Neural cell (in vitro differentiated cells): ENCODE results near the gene MRPS24. TPM values are rescaled to one million over a fixed set of nuclear protein-coding genes. Genes with fewer than 3 reads are reported as not detected.
"Not testable (repeated sequence)": the region's sequence is repeated elsewhere in the genome, so short reads cannot be mapped to it uniquely, and the experiment has no call there.

Experiments
- H2AFZ ChIP-seq: fragments of 200-600, 300-800 bp; sonication (generic), shearing (Covaris generic); 2 replicates; pipeline ENCODE4 v1.6.0; 2014; ENCODE audit warnings: low read depth, mild to moderate bottlenecking, antibody characterized with exemption, low read length, moderate library complexity
- H3F3A ChIP-seq: fragments of 200-600 bp; shearing (Covaris generic); 2 replicates; pipeline ENCODE4 v1.6.1; 2016; ENCODE audit warnings: mild to moderate bottlenecking, moderate library complexity, mixed read lengths, antibody characterized with exemption, low read length; ENCODE audit not compliant: insufficient read depth, poor library complexity, severe bottlenecking
- H3K27ac ChIP-seq: fragments of 200-600, 300-800 bp; sonication (generic), shearing (Covaris generic); 2 replicates; pipeline ENCODE4 v1.5.1; 2014; ENCODE audit warnings: mild to moderate bottlenecking, low read length, moderate library complexity
- H3K27me3 ChIP-seq: fragments of 300-800, 200-600 bp; sonication (generic), shearing (Covaris generic); 2 replicates; pipeline ENCODE4 v1.6.0; 2014; ENCODE audit warnings: mild to moderate bottlenecking, low read depth, low read length, moderate library complexity; ENCODE audit not compliant: insufficient read depth
- H3K36me3 ChIP-seq: fragments of 300-800, 200-600 bp; sonication (generic), shearing (Covaris generic); 2 replicates; pipeline ENCODE4 v1.5.1; 2014; ENCODE audit warnings: mild to moderate bottlenecking, antibody characterized with exemption, low read length, moderate library complexity; ENCODE audit not compliant: insufficient read depth
- H3K4me2 ChIP-seq: fragments of 300-800, 200-600 bp; sonication (generic), shearing (Covaris generic); 2 replicates; pipeline ENCODE4 v1.6.0; 2014; ENCODE audit warnings: mild to moderate bottlenecking, low read length
- H3K4me3 ChIP-seq: fragments of 300-800, 200-600 bp; sonication (generic), shearing (Covaris generic); 2 replicates; pipeline ENCODE4 v1.5.1; 2014; ENCODE audit warnings: mild to moderate bottlenecking, low read length, moderate library complexity
- H3K79me2 ChIP-seq: fragments of 200-600 bp; shearing (Covaris generic); replicated peaks from 2 replicates; pipeline ENCODE4 v1.6.0; 2014; ENCODE audit warnings: mild to moderate bottlenecking, low read length, moderate library complexity; ENCODE audit not compliant: insufficient read depth
- H3K9ac ChIP-seq: fragments of 300-800, 200-600 bp; sonication (generic), shearing (Covaris generic); 2 replicates; pipeline ENCODE4 v1.6.1; 2016; ENCODE audit warnings: mild to moderate bottlenecking, low read length, mixed read lengths
- H3K9me2 ChIP-seq: fragments of 200-600 bp; shearing (Covaris generic); 2 replicates; pipeline ENCODE4 v1.6.1; 2016; ENCODE audit warnings: mild to moderate bottlenecking, low read length, mixed read lengths; ENCODE audit not compliant: insufficient read depth
- H3K9me3 ChIP-seq: fragments of 200-600, 300-800 bp; sonication (generic), shearing (Covaris generic); 2 replicates; pipeline ENCODE4 v1.6.1; 2016; ENCODE audit warnings: mild to moderate bottlenecking, mixed run types, low read length, moderate library complexity, mixed read lengths
- H4K20me1 ChIP-seq: fragments of 200-600 bp; shearing (Covaris generic); 2 replicates; pipeline ENCODE4 v1.6.1; 2016; ENCODE audit warnings: mild to moderate bottlenecking, mixed run types; ENCODE audit not compliant: insufficient read depth
- EP300 ChIP-seq: fragments of 450-650 bp; conservative IDR thresholded peaks from 2 replicates; pipeline ENCODE4 v1.6.1; 2014; ENCODE audit warnings: antibody characterized with exemption, mild to moderate bottlenecking, moderate library complexity; ENCODE audit not compliant: poor library complexity, severe bottlenecking
- EZH2 ChIP-seq: fragments of 200-600, 300-800 bp; shearing (Covaris generic), sonication (generic); IDR thresholded peaks from 2 replicates; pipeline ENCODE4 v1.6.1; 2014; ENCODE audit warnings: antibody characterized with exemption, low read length, borderline replicate concordance, mild to moderate bottlenecking; ENCODE audit not compliant: insufficient read depth, poor library complexity, severe bottlenecking
- MXI1 ChIP-seq: fragments of 450-650 bp; conservative IDR thresholded peaks from 2 replicates; pipeline ENCODE4 v1.6.1; 2014; ENCODE audit warnings: antibody characterized with exemption, mild to moderate bottlenecking; ENCODE audit not compliant: poor library complexity, severe bottlenecking
- POLR2AphosphoS5 ChIP-seq: IDR thresholded peaks from 2 replicates; pipeline ENCODE4 v1.6.1; 2012
- RAD21 ChIP-seq: fragments of 450-650 bp; conservative IDR thresholded peaks from 2 replicates; pipeline ENCODE4 v1.6.1; 2014; ENCODE audit warnings: antibody characterized with exemption, mild to moderate bottlenecking, moderate library complexity
- SMC3 ChIP-seq: fragments of 450-650 bp; conservative IDR thresholded peaks from 2 replicates; pipeline ENCODE4 v1.6.1; 2014; ENCODE audit warnings: antibody characterized with exemption, mild to moderate bottlenecking, moderate library complexity; ENCODE audit not compliant: poor library complexity
- TAF1 ChIP-seq: IDR thresholded peaks from 2 replicates; pipeline ENCODE4 v1.6.1; 2012; ENCODE audit warnings: low read depth
- polyA plus RNA-seq: library from polyadenylated mRNA; depleted of rRNA; stranded (reverse); fragments of >200 nt; gene quantifications from 2 replicates; pipeline ENCODE4 v1.2.3, GENCODE V29; 2014
- TF ChIP-seq, protein P1 (sequence below): IDR thresholded peaks from 2 replicates; pipeline ENCODE4 v1.6.1; 2012; ENCODE audit warnings: borderline replicate concordance
- TF ChIP-seq, protein P2 (sequence below): fragments of 450-650 bp; IDR thresholded peaks from 2 replicates; pipeline ENCODE4 v1.5.1; 2014; ENCODE audit warnings: antibody characterized with exemption, mild to moderate bottlenecking, moderate library complexity; ENCODE audit not compliant: poor library complexity, severe bottlenecking

MRPS24 gene
- polyA plus RNA-seq, 1 donor from 2014 or later: 132 TPM

DNA sequence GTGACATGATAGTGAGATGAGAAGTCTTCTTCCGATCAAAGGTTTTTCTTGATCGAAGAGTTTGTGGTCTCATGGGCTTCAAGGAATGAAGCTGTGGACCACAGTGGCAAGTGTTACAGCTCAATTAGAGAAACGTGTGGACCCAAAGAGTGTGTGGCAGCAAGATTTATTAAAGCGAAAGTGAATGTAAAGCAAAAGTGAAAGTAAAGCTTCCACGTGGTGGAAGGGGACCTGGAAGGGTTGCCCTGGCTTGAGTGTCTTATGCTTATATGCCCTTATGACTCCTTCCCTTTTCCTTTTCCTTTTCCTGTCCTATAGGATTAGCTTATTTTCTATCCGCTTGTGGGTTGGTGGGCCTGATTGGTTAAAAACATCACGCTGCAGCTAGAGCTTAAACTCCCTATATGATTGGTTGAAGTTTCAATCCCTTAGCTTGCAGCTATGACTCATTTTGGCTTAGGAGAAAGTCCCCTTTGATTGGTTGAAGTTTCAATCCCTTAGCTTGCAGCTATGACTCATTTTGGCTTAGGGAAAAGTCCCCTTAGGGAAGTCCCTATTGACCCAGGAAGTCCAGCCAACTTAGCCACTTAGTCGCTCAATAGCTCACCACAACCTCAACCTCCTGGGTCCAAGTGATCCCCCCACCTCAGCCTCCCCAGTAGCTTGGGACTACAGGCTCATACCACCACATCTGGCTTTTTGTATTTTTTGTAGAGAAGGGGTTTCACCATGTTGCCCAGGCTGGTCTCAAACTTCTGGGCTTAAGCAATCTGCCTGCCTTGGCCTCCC lies 34.7 kb downstream of the MRPS24 start:
- Histone ChIP-seq H3K79me2 (no peaks in the 10 kb centered on the region), H3K36me3 (no peaks in the 10 kb centered on the region), H3K9me3 (no peaks in the 10 kb centered on the region), H2AFZ (no peak overlapping the region), H3K9me2 (no peaks in the 10 kb centered on the region), H3K27ac (no peak overlapping the region), H4K20me1 (no peaks in the 10 kb centered on the region), H3K9ac (no peak overlapping the region), H3K4me3 (no peak overlapping the region), H3K27me3 (no peaks in the 10 kb centered on the region), H3F3A (no peaks in the 10 kb centered on the region), H3K4me2 (no peak overlapping the region)
- TF ChIP-seq, protein P1, sequence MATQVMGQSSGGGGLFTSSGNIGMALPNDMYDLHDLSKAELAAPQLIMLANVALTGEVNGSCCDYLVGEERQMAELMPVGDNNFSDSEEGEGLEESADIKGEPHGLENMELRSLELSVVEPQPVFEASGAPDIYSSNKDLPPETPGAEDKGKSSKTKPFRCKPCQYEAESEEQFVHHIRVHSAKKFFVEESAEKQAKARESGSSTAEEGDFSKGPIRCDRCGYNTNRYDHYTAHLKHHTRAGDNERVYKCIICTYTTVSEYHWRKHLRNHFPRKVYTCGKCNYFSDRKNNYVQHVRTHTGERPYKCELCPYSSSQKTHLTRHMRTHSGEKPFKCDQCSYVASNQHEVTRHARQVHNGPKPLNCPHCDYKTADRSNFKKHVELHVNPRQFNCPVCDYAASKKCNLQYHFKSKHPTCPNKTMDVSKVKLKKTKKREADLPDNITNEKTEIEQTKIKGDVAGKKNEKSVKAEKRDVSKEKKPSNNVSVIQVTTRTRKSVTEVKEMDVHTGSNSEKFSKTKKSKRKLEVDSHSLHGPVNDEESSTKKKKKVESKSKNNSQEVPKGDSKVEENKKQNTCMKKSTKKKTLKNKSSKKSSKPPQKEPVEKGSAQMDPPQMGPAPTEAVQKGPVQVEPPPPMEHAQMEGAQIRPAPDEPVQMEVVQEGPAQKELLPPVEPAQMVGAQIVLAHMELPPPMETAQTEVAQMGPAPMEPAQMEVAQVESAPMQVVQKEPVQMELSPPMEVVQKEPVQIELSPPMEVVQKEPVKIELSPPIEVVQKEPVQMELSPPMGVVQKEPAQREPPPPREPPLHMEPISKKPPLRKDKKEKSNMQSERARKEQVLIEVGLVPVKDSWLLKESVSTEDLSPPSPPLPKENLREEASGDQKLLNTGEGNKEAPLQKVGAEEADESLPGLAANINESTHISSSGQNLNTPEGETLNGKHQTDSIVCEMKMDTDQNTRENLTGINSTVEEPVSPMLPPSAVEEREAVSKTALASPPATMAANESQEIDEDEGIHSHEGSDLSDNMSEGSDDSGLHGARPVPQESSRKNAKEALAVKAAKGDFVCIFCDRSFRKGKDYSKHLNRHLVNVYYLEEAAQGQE: no peak
- TF ChIP-seq EP300 (no peak), RAD21 (no peak), POLR2AphosphoS5 (no peak), SMC3 (no peak), EZH2 (no peak), MXI1 (no peak), TAF1 (no peak)
- TF ChIP-seq, protein P2, sequence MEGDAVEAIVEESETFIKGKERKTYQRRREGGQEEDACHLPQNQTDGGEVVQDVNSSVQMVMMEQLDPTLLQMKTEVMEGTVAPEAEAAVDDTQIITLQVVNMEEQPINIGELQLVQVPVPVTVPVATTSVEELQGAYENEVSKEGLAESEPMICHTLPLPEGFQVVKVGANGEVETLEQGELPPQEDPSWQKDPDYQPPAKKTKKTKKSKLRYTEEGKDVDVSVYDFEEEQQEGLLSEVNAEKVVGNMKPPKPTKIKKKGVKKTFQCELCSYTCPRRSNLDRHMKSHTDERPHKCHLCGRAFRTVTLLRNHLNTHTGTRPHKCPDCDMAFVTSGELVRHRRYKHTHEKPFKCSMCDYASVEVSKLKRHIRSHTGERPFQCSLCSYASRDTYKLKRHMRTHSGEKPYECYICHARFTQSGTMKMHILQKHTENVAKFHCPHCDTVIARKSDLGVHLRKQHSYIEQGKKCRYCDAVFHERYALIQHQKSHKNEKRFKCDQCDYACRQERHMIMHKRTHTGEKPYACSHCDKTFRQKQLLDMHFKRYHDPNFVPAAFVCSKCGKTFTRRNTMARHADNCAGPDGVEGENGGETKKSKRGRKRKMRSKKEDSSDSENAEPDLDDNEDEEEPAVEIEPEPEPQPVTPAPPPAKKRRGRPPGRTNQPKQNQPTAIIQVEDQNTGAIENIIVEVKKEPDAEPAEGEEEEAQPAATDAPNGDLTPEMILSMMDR: no peak

DNA sequence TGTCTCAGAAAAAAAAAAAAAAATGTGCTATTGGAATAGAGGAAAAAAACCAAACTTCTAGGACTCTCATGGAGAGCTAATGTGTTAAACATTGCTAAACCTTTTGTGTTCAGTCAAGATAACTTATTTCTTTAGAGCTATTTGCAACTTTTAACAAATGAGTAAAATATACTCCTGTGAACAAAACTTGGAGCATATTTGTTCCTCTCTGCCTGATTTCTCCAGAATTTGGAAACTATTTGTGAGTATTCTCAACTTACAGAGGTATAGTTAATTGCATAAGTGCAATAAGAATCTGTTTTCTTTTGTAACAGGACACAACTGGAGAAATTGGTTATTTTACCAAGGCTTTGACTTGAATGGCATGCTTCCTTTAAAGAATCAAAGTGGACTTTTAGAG lies 38.4 kb downstream of the MRPS24 start:
- not testable (repeated sequence) for H3K27me3 ChIP-seq, H2AFZ ChIP-seq, H3K4me3 ChIP-seq, H4K20me1 ChIP-seq, H3K9me3 ChIP-seq, H3F3A ChIP-seq, H3K36me3 ChIP-seq, H3K27ac ChIP-seq, H3K9me2 ChIP-seq, H3K4me2 ChIP-seq, H3K9ac ChIP-seq, H3K79me2 ChIP-seq

DNA sequence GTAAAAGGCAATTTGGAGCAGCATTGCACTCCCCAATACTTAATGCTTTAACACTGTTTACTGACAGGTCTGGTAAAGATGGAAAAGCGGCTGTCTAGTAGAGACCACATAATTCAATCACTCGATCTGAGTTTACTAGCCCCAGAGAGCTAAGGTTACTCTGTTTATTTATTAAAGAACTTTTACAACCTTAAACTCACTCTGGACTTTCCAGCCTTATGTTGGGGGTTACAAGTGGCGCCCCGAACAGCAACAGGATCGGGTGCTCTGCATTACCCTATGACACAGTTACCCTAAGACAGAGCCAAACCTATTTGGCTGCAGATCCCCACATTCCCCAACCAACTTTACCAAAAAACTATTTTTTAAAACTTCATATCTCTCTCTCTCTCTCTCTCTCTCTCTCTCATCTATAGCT lies 43.9 kb downstream of the MRPS24 start:
- no peaks in the 10 kb centered on the region for H3K9me2 ChIP-seq
- no peak overlapping the region for H3K9ac ChIP-seq
- no peaks in the 10 kb centered on the region for H3K9me3 ChIP-seq
- no peaks in the 10 kb centered on the region for H3F3A ChIP-seq
- H3K4me3 ChIP-seq: no peak overlapping the region
- no peaks in the 10 kb centered on the region for H3K27me3 ChIP-seq
- H3K79me2 ChIP-seq: no peaks in the 10 kb centered on the region
- H3K4me2 ChIP-seq: no peak overlapping the region
- no peak overlapping the region for H2AFZ ChIP-seq
- no peak overlapping the region for H3K27ac ChIP-seq
- no peaks in the 10 kb centered on the region for H4K20me1 ChIP-seq
- no peak for TF ChIP-seq TAF1
- no peak for TF ChIP-seq RAD21
- no peak for TF ChIP-seq EZH2
- TF ChIP-seq POLR2AphosphoS5: no peak
- TF ChIP-seq, protein P2: no peak
- TF ChIP-seq SMC3: no peak
- TF ChIP-seq, protein P1: no peak
- no peaks in the 10 kb centered on the region for H3K36me3 ChIP-seq
